HG02798 (cell line): Measurements from ENCODE around the gene CHAT.
"Not testable (repeated sequence)": the region's sequence is repeated elsewhere in the genome, so short reads cannot be mapped to it uniquely, and the experiment has no call there.

Experiments used
- ATAC-seq: cut with Tn5 transposase; IDR thresholded peaks from one replicate; pipeline ENCODE4 v1.9.1; 2021; ENCODE audit warnings: mild to moderate bottlenecking; ENCODE audit not compliant: unreplicated experiment, poor library complexity

Gene CHAT

GRCh38 chr10:49678827-49679479, 65.1 kb downstream of the CHAT start:
- no peak for ATAC-seq

DNA sequence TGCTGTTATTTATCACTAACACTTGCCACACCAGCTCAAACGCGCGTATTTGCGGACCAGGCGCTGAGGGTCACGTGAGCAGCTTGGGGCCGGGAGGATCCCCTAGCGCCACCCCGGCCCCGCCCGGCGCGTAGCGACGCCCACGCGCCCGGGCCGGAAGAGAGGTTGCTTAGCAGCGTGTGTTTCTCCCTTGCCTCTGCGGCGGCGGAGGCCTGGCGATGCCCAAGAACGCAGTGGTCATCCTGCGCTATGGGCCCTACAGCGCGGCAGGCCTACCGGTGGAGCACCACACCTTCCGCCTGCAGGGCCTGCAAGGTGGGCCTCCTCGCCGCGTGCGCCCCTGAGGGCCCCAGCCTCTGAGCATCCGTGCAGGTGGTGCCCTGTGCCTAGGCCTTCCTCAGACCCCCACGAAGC, 65.7 kb downstream of the CHAT start, which contains the start of gene C10orf53:
C10orf53 (plus strand) TSS at position 172 of the 414 bp plus-strand sequence; CDS start at position 219, 47 bp downstream.
- no peak for ATAC-seq

DNA sequence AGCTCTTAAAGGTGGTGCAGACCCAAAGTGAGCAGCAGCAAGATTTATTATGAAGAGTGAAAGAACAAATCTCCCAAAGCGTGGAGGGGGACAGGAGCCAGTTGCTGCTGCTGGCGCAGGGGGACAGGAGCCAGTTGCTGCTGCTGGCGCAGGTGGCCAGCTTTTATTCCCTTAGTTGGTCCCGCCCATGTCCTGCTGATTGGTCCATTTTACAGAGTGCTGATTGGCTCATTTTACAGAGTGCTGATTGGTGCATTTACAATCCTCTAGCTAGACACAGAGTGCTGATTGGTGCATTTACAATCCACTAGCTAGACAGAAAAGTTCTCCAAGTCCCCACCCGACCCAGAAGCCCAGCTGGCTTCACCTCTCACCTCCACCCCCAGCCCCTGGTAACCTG, 68.6 kb downstream of the CHAT start:
- not testable (repeated sequence) for ATAC-seq

DNA sequence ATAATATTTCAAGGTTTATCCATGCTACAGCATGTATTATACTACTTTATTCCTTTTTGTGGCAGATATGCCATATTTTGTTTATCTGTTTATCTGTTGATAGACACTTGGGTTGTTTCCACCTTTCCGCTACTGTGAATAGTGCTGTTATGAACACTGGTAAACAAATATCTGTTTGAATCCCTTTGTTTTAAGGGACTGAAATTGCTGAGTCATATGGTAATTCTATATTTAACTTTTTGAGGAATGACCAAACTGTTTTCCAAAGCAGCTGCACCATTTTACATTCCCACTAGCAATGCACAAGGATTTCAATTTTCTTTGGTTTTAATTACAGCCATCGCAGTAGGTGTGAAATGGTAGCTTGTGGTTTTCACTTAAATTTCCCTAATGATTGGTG, 69.0 kb downstream of the CHAT start:
- no peak for ATAC-seq

- ATAC-seq, result no peak
Observed at GRCh38 chr10:49686651-49687050, 72.8 kb downstream of the CHAT start.

DNA sequence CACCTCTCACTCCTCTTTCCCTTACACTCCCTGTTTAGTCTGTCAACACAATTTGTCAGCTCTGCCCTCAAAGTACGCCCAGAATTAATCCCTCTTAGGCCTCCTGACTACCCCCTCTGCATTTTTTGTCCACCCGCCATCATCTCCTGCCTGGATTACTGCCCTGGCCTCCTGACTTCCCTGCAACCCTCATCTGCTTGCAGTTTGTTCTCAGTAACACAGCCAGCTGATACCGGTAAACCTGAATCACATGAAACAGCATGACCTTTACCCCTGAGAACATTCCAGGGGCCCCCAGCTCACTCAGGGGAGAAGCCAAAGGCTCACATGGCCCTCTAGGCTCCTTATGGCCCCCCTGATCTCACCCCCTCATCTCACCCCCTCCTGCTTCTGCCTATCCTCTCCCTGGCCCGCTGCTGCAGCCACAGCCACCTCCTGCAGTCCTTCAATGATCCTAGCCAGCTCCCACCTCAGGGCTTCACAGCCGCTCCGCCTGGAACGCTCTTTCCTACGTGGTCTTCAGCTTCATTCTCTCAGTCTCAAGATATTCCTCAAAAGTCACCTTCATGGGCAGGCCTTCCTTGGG, 74.5 kb downstream of the CHAT start:
- ATAC-seq, result no peak

- no peak for ATAC-seq
Observed at GRCh38 chr10:49688920-49689319, 75.1 kb downstream of the CHAT start.

DNA sequence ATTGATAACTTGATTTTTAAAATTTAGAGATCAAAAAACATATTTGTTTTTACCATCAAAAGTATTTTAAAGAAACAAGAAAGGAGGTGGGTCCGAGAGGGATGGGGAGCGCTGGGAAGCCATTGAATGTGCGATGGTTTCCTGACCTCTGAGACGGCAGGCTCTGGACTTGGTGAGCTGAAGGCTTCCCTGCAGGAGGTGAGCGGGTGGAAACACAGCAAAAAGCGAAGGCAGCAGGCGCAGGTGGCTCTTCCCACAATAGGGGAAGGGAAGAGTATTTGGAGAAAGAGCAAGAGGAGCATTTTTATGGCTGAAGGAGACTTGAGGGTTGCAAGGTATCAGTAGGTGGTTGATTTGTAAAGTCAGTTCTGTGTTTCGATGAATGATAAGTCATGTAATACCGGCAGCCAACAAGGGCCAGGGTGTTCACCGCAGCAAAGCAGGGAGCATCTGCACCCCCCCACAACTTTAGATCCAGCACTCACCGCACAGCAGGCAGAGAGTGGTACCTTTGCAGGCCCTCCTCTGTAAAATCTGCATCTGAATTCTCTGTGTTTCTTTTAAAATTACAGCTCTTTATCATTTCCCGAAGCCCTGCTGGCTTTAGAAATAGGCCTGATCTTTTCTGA, 76.2 kb downstream of the CHAT start:
- no peak for ATAC-seq

- ATAC-seq, result no peak
Observed at GRCh38 chr10:49690698-49691356, 77.0 kb downstream of the CHAT start.

- ATAC-seq, result no peak
Observed at GRCh38 chr10:49691588-49691987, 77.8 kb downstream of the CHAT start.

GRCh38 chr10:49694466-49694865, 80.6 kb downstream of the CHAT start:
- no peak for ATAC-seq

DNA sequence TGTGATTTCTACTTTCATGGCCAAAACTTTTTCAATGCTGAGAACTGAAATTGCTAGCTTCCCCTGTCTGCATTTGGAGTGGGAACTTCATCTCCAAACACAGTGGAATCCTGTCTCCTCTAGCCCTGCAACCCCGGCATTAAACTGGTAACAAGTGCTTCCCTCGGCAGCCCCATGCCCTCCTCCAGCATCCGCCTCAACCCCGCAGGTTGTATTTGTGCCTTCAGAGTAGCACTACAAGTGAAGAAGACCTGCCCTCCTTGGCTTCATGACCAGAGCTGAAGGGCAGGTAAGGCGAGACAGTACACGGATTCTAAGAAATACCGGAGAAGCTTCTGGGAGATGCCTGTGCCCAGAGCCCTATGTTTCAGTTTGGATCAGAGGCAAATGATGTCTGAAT, 82.5 kb downstream of the CHAT start:
- no peak for ATAC-seq

DNA sequence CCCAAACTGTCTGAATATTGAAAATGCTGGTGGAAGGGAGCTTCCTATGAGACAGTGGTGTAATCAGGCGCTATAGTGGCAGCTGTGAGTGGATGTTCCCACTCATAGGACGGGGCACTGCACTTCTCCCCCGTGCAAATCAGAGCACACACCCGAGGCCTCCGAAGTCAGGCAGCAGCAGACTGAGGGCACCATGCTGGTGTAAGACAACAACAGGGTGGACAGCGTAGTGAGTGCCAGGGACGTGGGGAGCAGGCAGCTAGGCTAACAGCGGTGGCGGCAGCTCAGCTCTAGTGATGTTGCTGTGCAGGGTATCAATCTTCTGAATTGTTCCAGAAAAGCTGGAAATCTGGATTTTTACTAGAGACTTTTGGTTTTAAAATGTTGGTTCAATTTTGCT, 84.8 kb downstream of the CHAT start:
- no peak for ATAC-seq

- no peak for ATAC-seq
Observed at GRCh38 chr10:49700211-49700610, 86.4 kb downstream of the CHAT start.

- ATAC-seq, result no peak
Observed at GRCh38 chr10:49700997-49701396, 87.2 kb downstream of the CHAT start.

- ATAC-seq, result no peak
Observed at GRCh38 chr10:49707585-49707984, 93.7 kb downstream of the CHAT start.

GRCh38 chr10:49709934-49710333, 96.1 kb downstream of the CHAT start:
- ATAC-seq, result no peak

DNA sequence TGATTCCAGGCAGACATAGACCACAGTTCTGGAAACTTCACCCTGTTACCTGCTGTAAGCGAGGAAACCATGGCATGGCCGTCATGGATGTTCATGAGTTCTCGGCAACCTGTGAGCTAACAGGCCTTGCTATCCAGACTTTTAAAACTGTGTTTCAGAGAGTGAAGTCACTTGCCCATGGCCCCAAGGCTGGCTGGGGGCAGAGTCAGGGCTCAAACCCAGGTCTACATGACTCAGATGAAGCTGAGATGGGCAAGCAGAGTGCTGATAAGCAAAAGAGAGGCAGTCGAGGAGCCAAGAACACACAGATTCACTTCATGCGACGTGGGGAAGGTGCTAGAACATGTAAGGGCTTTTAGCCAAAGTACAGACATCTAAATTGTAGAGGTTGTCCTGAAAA, 97.1 kb downstream of the CHAT start:
- ATAC-seq, result no peak

- no peak for ATAC-seq
Observed at GRCh38 chr10:49711481-49711880, 97.6 kb downstream of the CHAT start.

DNA sequence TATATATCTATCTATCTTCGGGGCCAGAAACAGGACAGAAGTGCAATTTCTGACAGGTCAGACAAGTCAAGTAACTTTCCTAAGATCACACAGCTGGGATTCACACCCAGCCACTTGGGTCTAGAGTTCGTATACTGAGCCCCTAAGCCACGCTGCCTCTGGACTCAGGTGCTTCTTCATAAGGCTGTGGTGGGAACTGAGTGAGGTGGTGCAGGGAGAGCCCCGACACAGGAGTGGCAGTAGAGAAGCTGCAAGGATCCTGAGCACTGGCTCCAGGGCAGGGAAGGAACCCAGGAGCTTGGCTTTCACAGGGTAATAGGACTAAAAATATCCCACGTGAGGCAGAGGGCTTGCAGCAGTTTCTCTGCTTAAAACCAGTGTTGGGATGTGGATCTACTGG, 99.4 kb downstream of the CHAT start:
- ATAC-seq, result no peak
